HG02571 (cell line): ENCODE results near the gene CYP26B1.

Experiments
- ATAC-seq: cut with Tn5 transposase; IDR thresholded peaks from one replicate; pipeline ENCODE4 v1.9.1; 2021; ENCODE audit warnings: mild to moderate bottlenecking, moderate library complexity; ENCODE audit not compliant: unreplicated experiment

CYP26B1 gene

GRCh38 chr2:72084584-72084976, 63.1 kb downstream of the CYP26B1 start:
- no peak for ATAC-seq

- ATAC-seq: no peak
Observed at GRCh38 chr2:72083751-72084583, 63.7 kb downstream of the CYP26B1 start.

- no peak for ATAC-seq
Observed at GRCh38 chr2:72082887-72083286, 64.8 kb downstream of the CYP26B1 start.

- no peak for ATAC-seq
Observed at GRCh38 chr2:72082021-72082601, 65.6 kb downstream of the CYP26B1 start.

GRCh38 chr2:72081451-72081850, 66.2 kb downstream of the CYP26B1 start:
- ATAC-seq: no peak

- ATAC-seq: no peak
Observed at GRCh38 chr2:72080286-72081145, 67.1 kb downstream of the CYP26B1 start.
